ENCODE results near the gene CP. TPM values are rescaled to one million over a fixed set of nuclear protein-coding genes. Genes with fewer than 3 reads are reported as not detected.

Gene CP
- polyA plus RNA-seq, 1 experiment, result 0.10 TPM

GRCh38 chr3:149162007-149162406, 59.6 kb downstream of the CP start:
- TF ChIP-seq CTCF (IDR thresholded peaks at IDR 0.05; ENCODE audit: low read depth, low read length), result no peak
- POLR2A ChIA-PET, result no interaction called here
- CTCF ChIA-PET, result interaction anchor here (0.6 to 1.1 kb wide), 2 partner anchors 27 to 206 kb away, joined by 3 to 4 read pairs; no protein-coding TSS in a partner anchor
- no peak for DNase-seq (ENCODE audit: low read depth, low spot score)
- Histone ChIP-seq H3K9me3 (ENCODE audit: control insufficient read depth, insufficient read depth, low read length) (no peaks in the 10 kb centered on the region), H3K27me3 (ENCODE audit: control insufficient read depth, insufficient read depth, low read length) (no peaks in the 10 kb centered on the region), H3K4me3 (ENCODE audit: low read depth, low read length) (no peak overlapping the region), H3K27ac (ENCODE audit: low read depth, low read length) (no peak overlapping the region)

- H3K9me3 ChIP-seq (ENCODE audit: control insufficient read depth, insufficient read depth, low read length), result no peaks in the 10 kb centered on the region
- no peak for DNase-seq (ENCODE audit: low read depth, low spot score)
- H3K27ac ChIP-seq (ENCODE audit: low read depth, low read length), result no peak overlapping the region
- POLR2A ChIA-PET, result no interaction called here
- no peak overlapping the region for H3K4me3 ChIP-seq (ENCODE audit: low read depth, low read length)
- CTCF ChIA-PET, result interaction anchor here (1.1 to 1.3 kb wide), 2 partner anchors 40 to 205 kb away, joined by 6 to 12 read pairs; no protein-coding TSS in a partner anchor
- TF ChIP-seq CTCF (IDR thresholded peaks at IDR 0.05; ENCODE audit: low read depth, low read length), result no peak
- H3K27me3 ChIP-seq (ENCODE audit: control insufficient read depth, insufficient read depth, low read length), result no peaks in the 10 kb centered on the region
Measured at GRCh38 chr3:149160754-149161300, 60.8 kb downstream of the CP start.

GRCh38 chr3:149153402-149153801, 68.2 kb downstream of the CP start:
- ChIA-PET CTCF (no interaction called here), POLR2A (no interaction called here)
- Histone ChIP-seq H3K4me3 (ENCODE audit: low read depth, low read length) (no peak overlapping the region), H3K9me3 (ENCODE audit: control insufficient read depth, insufficient read depth, low read length) (no peaks in the 10 kb centered on the region), H3K27ac (ENCODE audit: low read depth, low read length) (no peak overlapping the region), H3K27me3 (ENCODE audit: control insufficient read depth, insufficient read depth, low read length) (no peaks in the 10 kb centered on the region)
- TF ChIP-seq CTCF (IDR thresholded peaks at IDR 0.05; ENCODE audit: low read depth, low read length), result no peak
- no peak for DNase-seq (ENCODE audit: low read depth, low spot score)

- ChIA-PET POLR2A (no interaction called here), CTCF (interaction anchor here (1.0 kb wide), 1 partner anchor 197 kb away, joined by 7 read pairs; no protein-coding TSS in a partner anchor)
- H3K27ac ChIP-seq (ENCODE audit: low read depth, low read length), result no peak overlapping the region
- no peak overlapping the region for H3K4me3 ChIP-seq (ENCODE audit: low read depth, low read length)
- DNase-seq (ENCODE audit: low read depth, low spot score), result no peak
- no peaks in the 10 kb centered on the region for H3K9me3 ChIP-seq (ENCODE audit: control insufficient read depth, insufficient read depth, low read length)
- no peak for TF ChIP-seq CTCF (IDR thresholded peaks at IDR 0.05; ENCODE audit: low read depth, low read length)
- no peaks in the 10 kb centered on the region for H3K27me3 ChIP-seq (ENCODE audit: control insufficient read depth, insufficient read depth, low read length)
Measured at GRCh38 chr3:149152420-149152819, 69.2 kb downstream of the CP start.

- Histone ChIP-seq H3K4me3 (ENCODE audit: low read depth, low read length) (no peak overlapping the region), H3K9me3 (ENCODE audit: control insufficient read depth, insufficient read depth, low read length) (no peaks in the 10 kb centered on the region), H3K27ac (ENCODE audit: low read depth, low read length) (no peak overlapping the region), H3K27me3 (ENCODE audit: control insufficient read depth, insufficient read depth, low read length) (no peaks in the 10 kb centered on the region)
- POLR2A ChIA-PET, result no interaction called here
- TF ChIP-seq CTCF (IDR thresholded peaks at IDR 0.05; ENCODE audit: low read depth, low read length), result no peak
- CTCF ChIA-PET, result interaction anchor here (0.7 to 1.2 kb wide), 2 partner anchors 22 to 201 kb away, joined by 7 to 8 read pairs; partner anchors contain the start of gene HPS3
- no peak for DNase-seq (ENCODE audit: low read depth, low spot score)
Measured at GRCh38 chr3:149151843-149152242, 69.8 kb downstream of the CP start.

Measured in AG04450 (cell line).